ACHN (cell line): Measurements from ENCODE around the gene MAGI1.
A peak's percentile ranks its signal among the peaks of the same experiment; 100 is the strongest.

ENCODE experiments used
- DNase-seq: peaks from one replicate; pipeline ENCODE4 v3.0.0-alpha.2; 2015
- in situ Hi-C: cut with HindIII; loops from 2 replicates; pipeline ENCODE4 v1.10.0; 2017; ENCODE audit warnings: low sequenced_read_pairs, low pct_ligation_motif_present, low pct_unique_long_range_greater_than_20kb

Gene MAGI1

GRCh38 chr3:65497236-65497635 lies 541.5 kb downstream of the MAGI1 start:
- in situ Hi-C loops, result no loop called here

GRCh38 chr3:65493938-65494337 lies 544.8 kb downstream of the MAGI1 start:
- DNase-seq, result no peak
- in situ Hi-C loops, result no loop called here

More at GRCh38 chr3:65497236-65497635, 541.5 kb downstream of the MAGI1 start:
- DNase-seq, result no peak

DNA sequence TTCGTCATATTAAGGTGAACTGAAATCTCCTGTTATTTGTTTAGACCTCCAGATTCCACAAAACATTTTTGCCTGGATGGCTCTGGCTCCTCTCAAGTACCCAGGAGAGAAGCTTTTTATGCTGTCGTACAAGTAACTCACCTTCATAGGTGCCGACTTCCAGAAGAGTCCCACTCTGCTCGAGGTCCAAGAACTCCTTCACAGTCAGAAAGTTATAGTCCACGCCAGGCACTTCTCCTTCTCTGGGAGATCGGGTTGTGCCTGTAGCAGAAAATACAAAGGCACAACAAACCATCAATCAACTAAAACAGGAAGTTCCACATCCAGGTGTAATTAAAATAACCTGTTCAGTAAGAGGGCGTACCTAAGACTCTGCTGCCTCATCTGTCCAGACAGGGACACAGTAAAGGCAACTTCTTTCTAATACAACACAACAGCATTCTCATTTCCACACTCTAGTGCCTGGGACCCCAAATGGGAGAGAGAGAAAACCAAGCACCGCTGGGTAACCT lies 545.3 kb downstream of the MAGI1 start:
- in situ Hi-C loops, result no loop called here
- no peak for DNase-seq

DNA sequence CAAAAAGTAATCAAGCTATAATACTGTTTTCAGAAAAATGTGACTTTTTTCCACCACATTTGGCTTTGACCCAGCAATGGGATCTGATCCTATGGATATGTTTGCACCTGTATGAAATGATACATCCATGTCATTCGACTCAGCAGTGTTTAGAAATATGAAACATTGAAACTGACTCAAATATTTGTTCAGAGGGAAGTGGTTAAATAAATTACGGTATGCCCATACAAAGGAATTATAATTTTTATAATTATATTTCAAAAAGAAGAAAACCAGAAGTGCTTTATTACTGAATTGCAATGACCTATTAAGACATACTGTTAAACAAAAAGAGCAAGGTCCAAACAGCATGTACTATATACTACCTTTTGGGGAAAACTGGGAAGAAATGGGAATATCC lies 546.5 kb downstream of the MAGI1 start:
- no peak for DNase-seq
- in situ Hi-C loops, result no loop called here

DNA sequence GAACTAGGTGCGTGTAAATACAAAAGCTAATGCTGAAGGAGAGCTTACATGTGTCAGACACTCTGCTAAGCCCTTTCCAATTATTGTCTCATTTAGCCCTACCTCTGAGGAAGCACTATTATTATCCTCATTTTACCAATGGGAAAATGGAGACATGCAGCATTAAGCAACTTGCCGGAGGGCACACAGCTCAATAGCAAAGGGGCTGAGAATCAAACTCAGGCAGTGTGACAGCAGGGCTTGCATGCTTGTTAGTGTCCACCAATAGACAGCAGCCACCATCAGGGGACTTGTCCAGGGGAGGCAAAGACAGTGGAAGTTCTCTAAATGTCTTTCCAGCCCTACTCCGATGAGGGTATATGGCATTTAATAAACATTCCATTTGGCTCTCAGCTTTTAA lies 548.6 kb downstream of the MAGI1 start:
- no peak for DNase-seq
- in situ Hi-C loops, result no loop called here

- no peak for DNase-seq
- in situ Hi-C loops, result no loop called here
Observed at GRCh38 chr3:65489253-65489652, 549.5 kb downstream of the MAGI1 start.

GRCh38 chr3:65485826-65486469 lies 552.8 kb downstream of the MAGI1 start:
- DNase-seq, result no peak
- in situ Hi-C loops, result no loop called here

GRCh38 chr3:65484964-65485363 lies 553.8 kb downstream of the MAGI1 start:
- in situ Hi-C loops, result no loop called here
- no peak for DNase-seq

DNA sequence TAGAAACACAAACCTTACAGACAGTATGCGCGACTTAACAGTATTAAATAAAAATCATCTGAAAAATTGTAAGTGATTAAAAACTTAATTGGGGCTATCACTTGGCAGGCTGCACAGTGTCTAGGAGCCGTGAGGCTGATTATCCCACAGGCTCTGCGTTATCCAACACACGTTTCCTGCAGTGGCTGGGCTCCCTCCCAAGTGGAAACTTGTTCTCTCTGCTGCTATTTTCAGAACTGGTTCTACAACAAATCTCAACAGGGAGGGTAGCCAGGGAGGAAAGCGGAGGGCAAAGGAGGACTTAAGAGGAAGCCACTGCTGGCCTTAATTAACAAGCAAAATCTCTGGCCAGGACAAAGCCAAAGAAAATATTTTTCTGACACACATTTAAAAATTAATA lies 555.2 kb downstream of the MAGI1 start:
- in situ Hi-C loops, result no loop called here
- no peak for DNase-seq

GRCh38 chr3:65483011-65483410 lies 555.7 kb downstream of the MAGI1 start:
- in situ Hi-C loops, result no loop called here

DNA sequence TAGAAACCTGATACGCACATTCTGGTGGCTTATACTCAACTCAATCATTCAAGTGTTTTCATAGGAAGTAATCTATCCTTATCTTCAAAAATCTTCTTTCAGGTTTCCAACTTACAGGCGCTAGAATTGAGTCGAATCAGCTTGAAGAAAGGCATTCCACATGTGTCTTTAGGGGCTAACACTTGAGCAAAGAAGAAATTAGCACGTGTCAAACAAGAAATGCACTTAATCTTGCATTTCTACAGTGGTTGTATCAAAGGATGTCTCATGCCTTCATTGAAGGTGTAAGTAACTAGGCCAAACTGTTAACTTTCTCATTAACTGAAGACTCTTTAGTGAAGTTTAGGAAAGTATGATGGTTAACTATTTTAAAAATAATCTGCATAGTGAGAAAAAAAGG lies 557.6 kb downstream of the MAGI1 start:
- in situ Hi-C loops, result no loop called here
- no peak for DNase-seq

More at GRCh38 chr3:65483011-65483410, 555.7 kb downstream of the MAGI1 start:
- DNase-seq, result no peak

DNA sequence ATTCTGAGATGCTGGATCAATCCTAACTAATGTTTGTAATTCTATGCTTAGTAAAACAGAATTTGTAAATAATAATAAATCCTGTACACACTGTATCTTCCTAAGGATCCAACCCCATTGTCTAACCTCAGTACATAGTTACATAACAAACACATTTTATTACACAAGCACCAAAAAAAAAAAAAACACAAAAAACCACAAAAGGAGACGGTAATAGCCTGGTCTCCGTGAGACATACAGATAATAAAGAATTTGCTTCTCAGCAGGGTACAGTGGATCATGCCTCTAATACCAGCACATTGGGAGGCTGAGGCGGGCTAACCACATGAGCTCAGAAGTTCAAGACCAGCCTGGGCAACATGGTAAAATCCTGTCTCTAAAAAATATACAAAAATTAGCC lies 558.7 kb downstream of the MAGI1 start:
- no peak for DNase-seq
- in situ Hi-C loops, result no loop called here

- in situ Hi-C loops, result no loop called here
Observed at GRCh38 chr3:65478551-65479500, 559.9 kb downstream of the MAGI1 start.

DNA sequence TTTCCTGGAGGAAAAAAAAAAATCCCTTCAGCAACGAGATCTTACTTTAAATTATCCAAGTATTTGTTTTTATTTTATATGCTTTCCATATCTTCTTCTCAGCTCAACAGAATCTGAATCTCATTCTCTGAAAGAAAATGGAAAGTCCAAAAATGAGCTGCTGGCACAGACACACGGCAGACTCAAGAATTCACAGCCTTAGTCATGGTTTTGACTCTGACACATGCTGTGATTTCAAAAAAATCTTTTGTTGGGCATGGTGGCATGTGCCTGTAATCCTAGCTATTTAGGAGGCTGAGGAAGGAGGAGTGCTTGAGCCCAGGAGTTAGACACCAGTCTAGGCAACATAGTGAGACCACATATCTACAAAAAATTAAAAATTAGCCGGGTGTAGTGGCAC lies 565.0 kb downstream of the MAGI1 start:
- in situ Hi-C loops, result no loop called here
- peak; percentile 4 for DNase-seq

More at GRCh38 chr3:65478551-65479500, 559.9 kb downstream of the MAGI1 start:
- no peak for DNase-seq

- in situ Hi-C loops, result no loop called here
- no peak for DNase-seq
Observed at GRCh38 chr3:65472501-65472900, 566.2 kb downstream of the MAGI1 start.

- DNase-seq, result no peak
- in situ Hi-C loops, result no loop called here
Observed at GRCh38 chr3:65466300-65466988, 572.3 kb downstream of the MAGI1 start.

- in situ Hi-C loops, result no loop called here
- no peak for DNase-seq
Observed at GRCh38 chr3:65449841-65450428, 588.8 kb downstream of the MAGI1 start.

DNA sequence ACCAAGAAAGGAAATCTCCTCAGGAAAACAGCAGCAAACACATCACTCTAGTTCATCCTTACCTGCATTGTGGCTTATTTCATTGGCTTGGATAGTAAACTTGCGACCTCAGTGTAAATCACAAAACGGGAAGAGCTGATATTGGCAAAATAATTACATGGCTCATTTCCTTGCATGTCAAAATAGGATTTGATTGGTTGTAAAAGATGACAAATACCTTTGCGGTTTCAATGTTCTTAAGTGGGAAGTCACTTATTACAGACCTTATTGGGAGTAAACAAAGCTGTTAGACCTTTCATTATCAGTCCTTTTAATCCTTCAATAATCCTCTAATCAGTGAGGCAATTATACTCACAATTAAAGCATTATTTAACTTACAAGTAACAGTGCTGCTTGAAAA lies 590.6 kb downstream of the MAGI1 start:
- DNase-seq, result no peak
- in situ Hi-C loops, result no loop called here
